Activated CD8-positive, alpha-beta memory T cell treated with anti-CD3 and anti-CD28 coated beads, Interleukin-2, amount 50 U/mL, for 4 hours (primary cell): ENCODE results near the gene TIGAR.

ENCODE experiments used
- DNase-seq: peaks from one replicate; pipeline ENCODE4 v3.0.0-alpha.2; 2020

Gene TIGAR, protein sequence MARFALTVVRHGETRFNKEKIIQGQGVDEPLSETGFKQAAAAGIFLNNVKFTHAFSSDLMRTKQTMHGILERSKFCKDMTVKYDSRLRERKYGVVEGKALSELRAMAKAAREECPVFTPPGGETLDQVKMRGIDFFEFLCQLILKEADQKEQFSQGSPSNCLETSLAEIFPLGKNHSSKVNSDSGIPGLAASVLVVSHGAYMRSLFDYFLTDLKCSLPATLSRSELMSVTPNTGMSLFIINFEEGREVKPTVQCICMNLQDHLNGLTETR

DNA sequence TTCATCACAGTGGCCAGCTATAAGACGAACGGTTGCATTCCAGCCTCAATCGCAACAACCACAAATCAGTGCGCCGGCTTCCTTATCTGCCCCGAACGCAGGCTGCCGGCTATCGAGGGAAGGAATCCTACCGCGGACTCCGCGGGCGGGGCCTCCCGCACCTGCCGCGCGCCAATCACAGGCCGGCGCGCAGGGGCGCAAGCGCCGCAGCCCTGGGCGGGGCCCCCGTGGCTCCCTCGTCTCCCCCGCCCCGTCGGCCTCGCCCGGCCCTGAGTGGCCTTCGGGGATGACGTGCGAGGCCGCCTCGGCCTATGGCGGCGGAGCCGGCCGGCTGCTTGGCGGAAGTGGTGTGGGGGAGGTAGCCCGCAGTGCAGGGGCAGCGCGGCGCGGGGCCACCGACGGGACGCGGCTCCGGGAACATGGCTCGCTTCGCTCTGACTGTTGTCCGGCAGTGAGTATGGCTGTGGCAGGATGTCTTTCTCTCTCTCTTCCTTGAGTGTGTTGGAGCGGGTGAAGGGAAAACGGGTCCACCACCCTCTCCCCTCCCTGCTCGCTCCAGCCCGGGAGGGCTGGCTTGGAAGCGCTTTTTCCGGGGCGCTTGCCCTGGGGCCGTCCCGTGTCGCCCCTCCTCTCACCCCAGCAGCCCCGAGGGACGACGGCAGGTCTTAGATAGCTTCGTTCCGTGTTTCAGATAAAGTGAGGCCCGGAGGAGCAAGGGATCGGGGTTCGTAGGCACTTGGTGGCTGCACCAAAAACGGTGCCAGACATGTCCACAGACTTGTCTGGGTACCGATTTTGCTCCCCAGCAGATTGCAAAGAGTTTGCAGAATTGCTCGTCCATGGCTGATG lies at the start of gene TIGAR:
TSS of gene TIGAR (plus strand) at position 361 of the 849 bp plus-strand sequence. CDS start at position 420, 59 bp downstream.
- peak; percentile 89 for DNase-seq

DNA sequence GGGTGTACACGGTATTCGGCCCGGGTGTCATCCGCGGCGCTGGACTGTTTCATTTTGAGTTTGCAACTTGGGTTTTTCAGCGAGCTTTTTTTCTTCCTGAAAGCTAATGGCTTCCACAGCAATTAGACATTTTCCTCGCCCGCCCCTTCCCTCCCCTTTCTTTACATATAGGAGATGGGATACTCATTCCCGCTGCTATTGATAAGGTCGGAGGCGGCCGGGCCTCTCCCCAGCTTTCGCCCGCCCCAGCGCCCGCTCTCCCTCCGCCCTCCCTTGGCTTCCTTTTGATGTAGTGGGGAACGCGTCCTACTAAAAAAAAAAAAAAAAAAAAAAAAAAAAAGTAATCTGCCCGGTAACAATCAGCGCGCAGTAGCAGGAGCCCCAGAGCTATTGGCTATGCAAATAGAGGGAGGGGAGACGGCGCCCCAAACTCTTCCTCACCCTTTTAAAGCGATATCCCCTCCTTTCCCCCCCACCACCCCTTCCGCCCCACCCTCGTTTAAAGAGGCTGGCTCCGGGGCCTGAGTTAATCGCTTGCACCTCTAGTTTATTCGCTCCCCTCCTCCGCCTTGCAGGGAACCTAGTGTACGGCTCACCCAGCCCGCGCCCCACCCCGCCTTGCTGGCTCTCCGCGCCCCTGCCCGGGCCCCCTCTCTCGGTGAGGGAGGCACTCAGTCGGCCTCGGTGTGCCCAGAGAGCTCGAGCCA lies 49.1 kb upstream of the TIGAR start:
- DNase-seq, result peak; percentile 86

DNA sequence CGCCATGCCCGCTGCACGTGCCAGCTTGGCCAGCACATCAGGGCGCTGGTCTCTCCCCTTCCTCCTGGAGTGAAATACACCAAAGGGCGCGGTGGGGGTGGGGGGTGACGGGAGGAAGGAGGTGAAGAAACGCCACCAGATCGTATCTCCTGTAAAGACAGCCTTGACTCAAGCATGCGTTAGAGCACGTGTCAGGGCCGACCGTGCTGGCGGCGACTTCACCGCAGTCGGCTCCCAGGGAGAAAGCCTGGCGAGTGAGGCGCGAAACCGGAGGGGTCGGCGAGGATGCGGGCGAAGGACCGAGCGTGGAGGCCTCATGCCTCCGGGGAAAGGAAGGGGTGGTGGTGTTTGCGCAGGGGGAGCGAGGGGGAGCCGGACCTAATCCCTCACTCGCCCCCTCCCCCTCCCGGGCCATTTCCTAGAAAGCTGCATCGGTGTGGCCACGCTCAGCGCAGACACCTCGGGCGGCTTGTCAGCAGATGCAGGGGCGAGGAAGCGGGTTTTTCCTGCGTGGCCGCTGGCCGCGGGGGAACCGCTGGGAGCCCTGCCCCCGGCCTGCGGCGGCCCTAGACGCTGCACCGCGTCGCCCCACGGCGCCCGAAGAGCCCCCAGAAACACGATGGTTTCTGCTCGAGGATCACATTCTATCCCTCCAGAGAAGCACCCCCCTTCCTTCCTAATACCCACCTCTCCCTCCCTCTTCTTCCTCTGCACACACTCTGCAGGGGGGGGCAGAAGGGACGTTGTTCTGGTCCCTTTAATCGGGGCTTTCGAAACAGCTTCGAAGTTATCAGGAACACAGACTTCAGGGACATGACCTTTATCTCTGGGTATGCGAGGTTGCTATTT lies 48.4 kb upstream of the TIGAR start:
- peak; percentile 66 for DNase-seq

DNA sequence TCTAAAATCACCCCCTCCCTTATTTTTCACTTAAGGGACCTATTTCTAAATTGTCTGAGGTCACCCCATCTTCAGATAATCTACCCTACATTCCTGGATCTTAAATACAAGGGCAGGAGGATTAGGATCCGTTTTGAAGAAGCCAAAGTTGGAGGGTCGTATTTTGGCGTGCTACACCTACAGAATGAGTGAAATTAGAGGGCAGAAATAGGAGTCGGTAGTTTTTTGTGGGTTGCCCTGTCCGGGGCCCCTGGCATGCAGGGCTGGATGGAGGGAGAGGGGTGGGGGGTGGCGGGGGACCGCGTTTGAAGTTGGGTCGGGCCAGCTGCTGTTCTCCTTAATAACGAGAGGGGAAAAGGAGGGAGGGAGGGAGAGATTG lies 47.8 kb upstream of the TIGAR start:
- no peak for DNase-seq

DNA sequence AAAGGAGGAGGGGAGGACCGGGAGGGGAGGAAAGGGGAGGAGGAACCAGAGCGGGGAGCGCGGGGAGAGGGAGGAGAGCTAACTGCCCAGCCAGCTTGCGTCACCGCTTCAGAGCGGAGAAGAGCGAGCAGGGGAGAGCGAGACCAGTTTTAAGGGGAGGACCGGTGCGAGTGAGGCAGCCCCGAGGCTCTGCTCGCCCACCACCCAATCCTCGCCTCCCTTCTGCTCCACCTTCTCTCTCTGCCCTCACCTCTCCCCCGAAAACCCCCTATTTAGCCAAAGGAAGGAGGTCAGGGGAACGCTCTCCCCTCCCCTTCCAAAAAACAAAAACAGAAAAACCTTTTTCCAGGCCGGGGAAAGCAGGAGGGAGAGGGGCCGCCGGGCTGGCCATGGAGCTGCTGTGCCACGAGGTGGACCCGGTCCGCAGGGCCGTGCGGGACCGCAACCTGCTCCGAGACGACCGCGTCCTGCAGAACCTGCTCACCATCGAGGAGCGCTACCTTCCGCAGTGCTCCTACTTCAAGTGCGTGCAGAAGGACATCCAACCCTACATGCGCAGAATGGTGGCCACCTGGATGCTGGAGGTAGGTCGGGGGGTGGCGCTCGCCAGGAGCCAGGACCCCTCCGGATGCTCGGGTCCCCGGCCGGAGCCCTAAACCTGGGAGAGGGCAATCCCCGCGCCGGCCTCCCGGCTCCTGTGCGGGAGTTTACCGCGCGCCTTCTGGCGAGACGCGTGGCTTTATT lies 47.2 kb upstream of the TIGAR start, which contains the start of gene CCND2:
TSS of gene CCND2 (plus strand) at position 111 of the 744 bp plus-strand sequence. CDS start at position 390, 279 bp downstream.
- DNase-seq, result peak; percentile 77

DNA sequence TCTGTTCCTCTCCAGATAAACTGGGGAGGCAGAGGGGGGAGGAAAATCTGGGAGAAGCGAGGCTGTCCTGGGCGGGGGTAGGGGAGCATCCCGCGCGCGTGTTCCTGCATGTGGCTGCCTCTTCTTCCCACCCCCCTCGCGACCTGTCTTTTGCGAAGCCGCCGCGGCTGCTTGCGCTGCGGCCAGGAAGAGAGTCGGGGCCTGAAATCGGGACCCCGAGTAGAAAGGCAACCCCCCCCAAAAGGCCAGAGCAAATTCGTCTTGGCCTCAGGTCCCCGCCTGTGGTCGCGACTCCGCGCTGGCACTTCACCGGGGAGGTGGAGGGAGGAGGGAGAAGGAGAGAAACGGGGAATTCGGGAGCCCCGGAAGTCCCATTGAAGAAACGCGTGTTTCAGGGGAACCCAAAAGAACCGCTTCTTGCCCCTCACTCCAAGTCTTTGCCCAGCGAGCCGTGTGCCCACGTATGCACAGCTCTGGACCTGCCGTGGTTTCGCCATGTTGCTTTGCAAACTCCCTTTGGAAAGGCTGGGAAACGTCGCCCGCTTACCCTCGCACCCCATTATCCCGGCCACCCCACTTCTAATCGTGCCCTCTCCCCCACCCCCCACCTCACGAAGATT lies 46.5 kb upstream of the TIGAR start:
- no peak for DNase-seq

DNA sequence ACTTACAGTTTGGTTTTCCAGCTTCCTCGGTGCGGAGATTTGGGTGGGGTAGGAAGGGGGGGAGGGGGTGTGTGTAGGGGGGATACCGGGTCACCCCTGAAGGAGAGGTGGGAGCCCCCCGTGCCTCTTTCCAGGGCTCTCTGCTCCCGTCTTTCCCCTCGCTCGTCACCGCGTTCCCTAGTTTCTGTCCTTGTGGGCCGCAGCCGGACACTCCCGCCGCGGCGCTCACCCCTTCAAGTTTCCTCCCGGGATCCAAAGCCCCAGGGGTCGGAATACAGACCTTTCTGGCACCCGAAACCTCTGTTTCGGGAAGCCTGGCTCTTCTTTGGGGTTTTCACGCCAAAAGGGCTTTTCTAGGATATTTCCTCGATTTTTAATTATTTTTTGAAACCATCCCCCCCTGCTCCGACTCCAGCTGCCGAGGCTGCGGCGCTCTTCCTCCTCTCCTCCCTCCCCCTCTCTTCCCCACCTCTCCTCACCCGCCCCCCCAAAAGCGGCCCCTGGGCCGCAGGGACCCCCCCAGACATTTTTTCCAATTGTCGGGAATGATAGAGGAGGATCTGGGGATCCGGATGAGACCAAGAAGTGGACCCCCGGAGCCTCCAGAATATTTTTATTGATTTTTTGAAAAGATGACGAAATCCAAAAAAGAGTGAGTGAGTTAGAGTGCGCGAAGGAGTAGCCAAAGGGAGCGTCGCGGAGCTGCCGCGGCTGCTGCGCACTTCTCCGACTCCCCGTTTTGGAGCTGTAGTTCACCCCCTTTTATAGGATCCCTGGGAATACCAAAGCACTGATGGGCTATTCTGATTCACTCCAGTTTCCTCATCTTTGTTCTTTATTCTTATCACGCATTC lies 45.8 kb upstream of the TIGAR start:
- DNase-seq, result no peak

DNA sequence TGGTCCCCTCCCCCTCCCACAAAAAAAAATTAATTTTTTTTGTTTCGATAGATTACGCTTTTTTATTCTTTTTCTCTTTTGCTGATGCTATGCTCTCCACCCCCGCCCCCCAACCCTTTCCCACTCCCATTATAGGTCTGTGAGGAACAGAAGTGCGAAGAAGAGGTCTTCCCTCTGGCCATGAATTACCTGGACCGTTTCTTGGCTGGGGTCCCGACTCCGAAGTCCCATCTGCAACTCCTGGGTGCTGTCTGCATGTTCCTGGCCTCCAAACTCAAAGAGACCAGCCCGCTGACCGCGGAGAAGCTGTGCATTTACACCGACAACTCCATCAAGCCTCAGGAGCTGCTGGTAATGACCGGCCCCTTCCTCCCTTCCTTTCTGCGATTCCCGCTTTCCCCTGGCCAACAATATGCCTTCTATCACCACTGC lies 45.1 kb upstream of the TIGAR start:
- no peak for DNase-seq

DNA sequence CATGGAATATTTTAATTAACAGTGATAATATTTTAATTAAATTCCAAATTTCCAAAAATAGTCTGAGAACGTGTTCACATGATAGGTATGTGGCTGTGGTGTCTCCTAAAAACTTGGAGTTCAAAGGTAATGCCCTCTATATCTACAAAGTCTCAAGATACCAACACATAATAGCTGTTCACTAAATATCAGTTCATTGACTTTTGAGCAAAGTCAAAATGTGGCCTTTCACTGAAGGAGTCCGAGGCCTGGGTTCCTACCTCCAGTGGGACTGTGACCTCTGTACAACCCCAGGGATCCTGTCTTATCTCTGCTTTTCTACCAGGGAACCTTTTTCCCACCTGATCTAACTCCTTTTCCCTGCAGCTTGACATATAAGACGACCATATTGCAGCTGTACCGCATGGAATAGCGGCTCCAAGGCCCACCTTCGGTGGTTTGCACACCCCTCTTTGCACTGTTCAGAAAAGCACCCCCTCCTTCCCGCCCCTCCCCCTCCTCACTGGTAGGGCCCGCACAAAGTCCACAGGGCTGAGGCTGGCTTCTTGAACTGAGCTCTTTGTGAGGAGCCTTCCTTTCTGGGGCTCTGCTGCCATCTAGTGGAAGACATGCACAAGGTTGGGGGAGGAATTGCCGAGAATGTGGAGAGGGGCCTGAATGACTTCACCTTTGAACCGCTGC lies 44.3 kb upstream of the TIGAR start:
- peak; percentile 83 for DNase-seq

DNA sequence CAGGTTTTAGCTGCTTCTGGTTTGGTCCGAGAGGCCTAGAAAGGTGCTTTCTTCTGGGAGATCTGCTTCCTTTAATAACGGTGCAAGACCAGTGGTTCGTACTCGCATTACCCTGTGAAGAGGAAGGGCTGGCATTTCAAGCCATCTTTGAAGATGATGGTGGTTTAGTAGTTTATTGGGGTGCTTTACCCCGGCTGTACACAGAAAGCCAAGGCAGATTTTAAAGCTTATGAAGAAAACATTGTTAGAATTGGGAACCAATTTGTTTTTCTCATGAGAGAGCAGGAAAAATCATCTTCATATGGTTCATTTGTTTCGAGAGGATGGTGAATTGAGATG lies 43.8 kb upstream of the TIGAR start:
- DNase-seq, result no peak

DNA sequence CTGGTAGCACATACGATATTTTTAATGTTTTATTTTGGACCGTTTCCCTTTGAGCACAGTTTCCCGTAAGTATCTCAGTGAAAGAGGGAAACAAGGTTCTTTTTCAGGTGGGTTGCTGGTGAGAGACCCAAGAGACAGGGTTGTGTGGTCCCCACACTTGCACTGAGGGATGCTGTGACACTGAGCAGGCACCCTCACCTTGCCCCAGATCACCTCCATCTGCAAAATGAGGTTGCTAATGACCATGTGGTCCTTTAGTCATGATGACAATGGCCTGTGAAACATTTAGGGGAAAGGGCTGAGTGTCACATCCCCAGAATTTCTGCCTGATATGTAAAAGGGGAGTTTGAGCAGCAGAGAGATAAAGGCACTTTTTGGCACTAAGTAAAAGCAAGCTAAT lies 43.2 kb upstream of the TIGAR start:
- DNase-seq, result no peak

DNA sequence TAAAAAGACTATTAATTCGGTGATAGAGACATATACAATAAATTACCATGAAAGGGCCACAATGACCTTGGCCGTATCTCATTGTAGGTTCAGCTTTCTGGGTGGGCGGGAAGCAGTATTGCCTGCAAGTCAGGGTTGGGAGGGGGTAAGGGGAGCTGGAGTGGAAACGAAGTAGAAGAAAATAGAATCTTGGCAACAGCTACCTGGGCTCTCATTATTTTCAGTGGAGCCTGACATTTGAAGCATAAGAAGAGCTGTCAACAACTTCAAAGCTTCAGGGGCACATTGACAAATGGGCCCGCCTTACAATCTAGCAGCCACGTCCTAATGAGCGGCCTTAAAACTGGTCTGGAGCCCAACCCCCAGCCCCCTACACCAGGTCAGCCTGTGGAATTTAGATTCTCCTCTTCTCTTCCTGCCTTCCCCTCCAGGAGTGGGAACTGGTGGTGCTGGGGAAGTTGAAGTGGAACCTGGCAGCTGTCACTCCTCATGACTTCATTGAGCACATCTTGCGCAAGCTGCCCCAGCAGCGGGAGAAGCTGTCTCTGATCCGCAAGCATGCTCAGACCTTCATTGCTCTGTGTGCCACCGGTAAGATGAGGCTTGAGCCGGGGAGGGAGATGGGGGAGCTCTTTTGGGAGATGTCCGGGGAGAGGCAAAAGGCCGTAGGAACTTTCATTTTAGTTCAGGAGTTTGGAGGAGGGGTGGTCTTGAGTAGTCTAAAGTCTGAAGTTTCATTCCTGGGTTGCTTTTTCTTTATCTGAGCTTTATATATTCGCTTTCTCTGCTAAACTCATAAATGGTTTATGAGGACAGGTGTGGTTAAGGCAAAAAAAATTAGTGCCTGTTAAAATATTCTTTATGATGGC lies 42.5 kb upstream of the TIGAR start:
- no peak for DNase-seq

DNA sequence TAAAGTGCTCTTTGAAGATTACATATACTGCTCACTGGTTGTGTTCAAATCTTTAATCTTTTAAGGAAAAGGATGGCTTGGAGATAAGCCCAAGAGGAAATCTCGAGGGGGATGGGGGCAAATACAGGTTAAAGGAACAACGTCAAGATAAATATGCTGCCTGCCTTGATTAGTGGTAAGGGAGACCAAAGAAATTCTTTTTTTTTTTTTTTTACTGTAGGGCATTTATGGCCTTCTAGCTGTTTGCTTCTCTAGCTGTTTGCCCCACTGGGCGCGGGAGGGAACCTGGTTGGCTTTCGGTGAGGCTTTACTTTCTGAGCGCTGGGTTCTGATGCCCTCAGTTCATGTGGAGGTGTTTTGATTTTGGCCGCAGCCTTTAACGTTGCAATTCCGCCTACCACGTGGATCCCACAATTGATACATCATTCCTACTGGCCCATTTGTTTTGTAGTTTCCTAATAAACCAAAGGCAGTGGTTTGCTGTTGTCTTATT lies 41.8 kb upstream of the TIGAR start:
- no peak for DNase-seq

DNA sequence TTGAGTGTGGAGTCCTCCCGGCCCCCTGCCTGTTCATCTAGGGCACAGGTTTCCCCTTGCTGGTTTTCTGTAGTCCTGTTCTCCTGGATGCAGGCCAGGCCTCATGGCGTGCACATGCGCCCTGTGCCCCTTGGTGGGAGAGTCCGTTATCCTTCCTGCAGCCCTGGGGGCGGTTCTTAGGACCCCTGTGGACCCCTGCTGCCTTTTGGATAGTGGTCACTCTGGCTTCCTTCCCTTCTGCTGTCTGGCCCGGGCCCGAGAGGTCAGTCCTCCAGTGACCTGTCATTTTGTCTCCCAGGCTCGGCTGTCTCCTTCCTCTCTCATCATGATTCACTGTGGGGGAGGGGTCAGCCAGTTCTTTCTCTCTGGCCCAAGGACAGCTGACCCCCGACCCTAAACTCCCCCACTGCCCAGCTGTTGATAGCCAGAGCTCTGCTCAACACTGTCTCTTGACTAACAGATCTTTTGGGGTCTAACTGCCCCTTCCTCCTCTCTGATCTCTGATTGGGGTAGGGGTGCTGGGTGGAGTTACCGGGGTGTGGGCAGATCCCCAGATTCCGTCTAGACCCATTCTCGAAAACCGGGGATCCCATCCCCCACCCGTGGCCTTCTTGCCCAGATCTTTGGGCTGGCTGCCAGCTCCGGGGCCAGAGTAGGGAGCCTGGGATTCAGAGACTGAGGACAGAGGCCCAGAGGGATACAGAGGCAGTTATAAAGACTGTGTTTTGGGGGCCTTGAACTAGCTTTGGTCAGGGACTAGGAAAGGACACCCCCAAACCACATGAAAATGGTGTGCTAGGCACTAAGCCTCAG lies 40.5 kb upstream of the TIGAR start:
- DNase-seq, result no peak

DNA sequence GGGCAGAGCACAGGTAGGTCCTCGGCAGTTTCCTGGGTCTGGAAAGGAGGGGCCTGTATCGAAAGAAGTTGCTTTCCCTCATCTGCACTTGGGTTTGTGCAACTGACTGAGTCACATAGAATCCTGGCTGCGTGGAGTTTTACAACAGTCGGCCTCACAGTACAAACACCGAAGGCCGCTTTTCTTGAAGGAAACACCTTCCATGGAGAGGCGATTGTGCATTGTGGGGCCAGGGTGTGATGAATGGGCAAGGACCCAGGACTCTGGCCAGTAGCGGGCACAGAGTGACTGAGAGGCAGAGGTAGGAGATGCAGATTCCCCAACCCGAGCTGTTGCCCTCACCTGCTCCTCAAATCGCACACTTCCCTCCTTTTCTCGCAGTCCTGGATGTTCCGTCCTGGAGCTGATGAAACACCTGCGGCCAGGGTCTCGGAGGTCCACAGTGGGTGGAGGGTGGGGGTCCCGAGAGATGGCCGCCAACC lies 39.8 kb upstream of the TIGAR start:
- no peak for DNase-seq

DNA sequence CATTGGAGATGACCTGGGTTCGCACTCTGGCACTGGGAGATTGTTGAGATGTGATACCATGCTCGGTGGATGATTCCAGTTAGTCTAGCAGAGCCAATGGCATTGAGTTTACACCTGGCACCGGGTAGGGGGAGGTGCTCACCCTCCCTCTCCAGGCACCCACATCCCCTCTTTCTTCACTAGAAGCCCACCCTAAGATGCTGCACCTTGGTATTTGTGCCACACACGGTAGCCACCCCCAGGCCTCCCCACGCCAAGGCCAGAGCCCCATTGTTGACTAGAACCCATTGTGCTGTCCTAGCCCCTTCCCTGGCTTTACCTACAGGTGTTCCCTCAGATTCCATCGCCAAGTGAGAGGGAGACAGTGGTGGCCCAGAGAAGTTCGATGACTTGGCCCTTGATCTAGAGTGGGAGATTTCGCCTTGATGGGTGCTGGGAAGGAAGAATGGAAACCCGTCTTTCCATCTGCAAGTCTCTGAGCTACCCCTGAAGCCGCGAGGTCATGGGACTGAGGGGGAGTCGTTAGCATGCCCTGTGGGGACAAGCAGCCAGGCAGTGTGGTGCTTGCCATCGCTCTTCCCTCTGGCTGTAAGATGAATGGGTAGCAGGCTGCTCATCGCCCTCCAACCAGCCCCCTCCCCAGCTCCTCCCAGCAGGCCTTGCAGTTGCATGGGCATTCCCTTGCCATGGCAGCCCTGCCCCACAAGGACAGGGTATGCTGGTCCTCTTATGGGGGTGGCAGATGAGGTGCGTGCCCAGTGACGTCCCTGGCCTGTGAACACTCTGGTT lies 38.7 kb upstream of the TIGAR start:
- no peak for DNase-seq
